Measurements from ENCODE around the gene NRP2.

The NRP2 gene

GRCh38 chr2:205715831-205716525 is 33.7 kb downstream of the NRP2 start:
- H3K4me3 ChIP-seq (ENCODE audit: low read depth, low read length), result no peak overlapping the region
- DNase-seq (ENCODE audit: low read depth), result no peak
- no peak for TF ChIP-seq CTCF (IDR thresholded peaks at IDR 0.05; ENCODE audit: low read depth, low read length, missing control alignments)

GRCh38 chr2:205717175-205717846 is 35.0 kb downstream of the NRP2 start:
- no peak for TF ChIP-seq CTCF (IDR thresholded peaks at IDR 0.05; ENCODE audit: low read depth, low read length, missing control alignments)
- H3K4me3 ChIP-seq (ENCODE audit: low read depth, low read length), result no peak overlapping the region
- no peak for DNase-seq (ENCODE audit: low read depth)

GRCh38 chr2:205717999-205718398 is 35.7 kb downstream of the NRP2 start:
- no peak for TF ChIP-seq CTCF (IDR thresholded peaks at IDR 0.05; ENCODE audit: low read depth, low read length, missing control alignments)
- no peak for DNase-seq (ENCODE audit: low read depth)
- no peak overlapping the region for H3K4me3 ChIP-seq (ENCODE audit: low read depth, low read length)

GRCh38 chr2:205719847-205720246 is 37.5 kb downstream of the NRP2 start:
- TF ChIP-seq CTCF (IDR thresholded peaks at IDR 0.05; ENCODE audit: low read depth, low read length, missing control alignments), result no peak
- DNase-seq (ENCODE audit: low read depth), result no peak
- H3K4me3 ChIP-seq (ENCODE audit: low read depth, low read length), result no peak overlapping the region

- no peak for DNase-seq (ENCODE audit: low read depth)
- TF ChIP-seq CTCF (IDR thresholded peaks at IDR 0.05; ENCODE audit: low read depth, low read length, missing control alignments), result no peak
- H3K4me3 ChIP-seq (ENCODE audit: low read depth, low read length), result no peak overlapping the region
Measured at GRCh38 chr2:205720451-205720902, 38.2 kb downstream of the NRP2 start.

GRCh38 chr2:205721057-205721449 is 38.8 kb downstream of the NRP2 start:
- TF ChIP-seq CTCF (IDR thresholded peaks at IDR 0.05; ENCODE audit: low read depth, low read length, missing control alignments), result peak; percentile 61
- H3K4me3 ChIP-seq (ENCODE audit: low read depth, low read length), result no peak overlapping the region
- DNase-seq (ENCODE audit: low read depth), result no peak

Data from GM12864 (cell line).